Esophagus squamous epithelium (tissue), 5 donors: Measurements from ENCODE around the gene PIAS4. TPM values are rescaled to one million over a fixed set of nuclear protein-coding genes. Genes with fewer than 3 reads are reported as not detected.

Experiments used
- DNase-seq: peaks from one replicate; lab custom pipeline; 2025; lab: John Stamatoyannopoulos, UW
- H3K27ac ChIP-seq, 4 donors: fragments of 200-600 bp; sonication (generic); one replicate each; pipeline ENCODE4 v1.5.1; 2016 to 2019; ENCODE audit warnings: mild to moderate bottlenecking in 1 of 4
- H3K27me3 ChIP-seq, 4 donors: fragments of 200-600 bp; sonication (generic); 1 replicate in 3 of 4; 2 replicates in 1 of 4; pipeline versions ENCODE4 v1.5.1 to v1.6.0; 2017 to 2021; ENCODE audit warnings: antibody characterized with exemption in 1 of 4
- H3K36me3 ChIP-seq, 3 donors: fragments of 200-600 bp; sonication (generic); one replicate each; pipeline ENCODE4 v1.5.1; 2016 to 2019
- H3K4me1 ChIP-seq, 3 donors: fragments of 200-600 bp; sonication (generic); one replicate each; pipeline ENCODE4 v1.5.1; 2017 to 2019
- H3K4me3 ChIP-seq, 4 donors: fragments of 200-600 bp; sonication (generic); 1 replicate in 3 of 4; 2 replicates in 1 of 4; pipeline ENCODE4 v1.5.1; 2016 to 2019; ENCODE audit warnings: mild to moderate bottlenecking in 2 of 4, moderate library complexity in 1 of 4
- H3K9me3 ChIP-seq, 3 donors: fragments of 200-600 bp; sonication (generic); one replicate each; pipeline ENCODE4 v1.5.1; 2016 to 2019
- CTCF ChIP-seq, 6 experiments: fragments of 450-650 bp in 4 of 6; fragments of 200-600 bp in 2 of 6; sonication (generic) in 2 of 6; IDR thresholded peaks; one replicate each; pipeline ENCODE4 v1.5.1; 2016 to 2019; ENCODE audit warnings: antibody characterized with exemption in 6 of 6, mild to moderate bottlenecking in 4 of 6, moderate library complexity in 4 of 6
- POLR2A ChIP-seq, 4 donors: fragments of 450-650 bp; IDR thresholded peaks; one replicate each; pipeline ENCODE4 v1.6.1; 2017; ENCODE audit warnings: antibody characterized with exemption in 4 of 4, mild to moderate bottlenecking in 4 of 4, moderate library complexity in 3 of 4
- WGBS, 2 donors: methylation state at CpG; one replicate each; pipeline ENCODE4 v1.1.5; 2018; 5-methylcytosine and 5-hydroxymethylcytosine counted together
- intact Hi-C: fragments of 100-400 bp; cut with DNase I; formaldehyde crosslinking; loops from one replicate; pipeline ENCODE4 v1.15.0; 2022
- total RNA-seq, 4 donors: library from RNA; depleted of rRNA; stranded (reverse); fragments of >200 nt; gene quantifications; one replicate each; pipeline ENCODE4 v1.1.0, GENCODE V29; 2016
- donor health status: DM: yes; HTN: yes; CAD: no.

PIAS4 gene
- total RNA-seq, 4 donors from 2014 or later, result 11.4 to 15.1 (median 13.0) TPM

GRCh38 chr19:3968556-3969434 is 38.7 kb upstream of the PIAS4 start:
- Histone ChIP-seq H3K36me3 (peaks cover under 1 to 53% (median 17%) of the 10 kb centered on the region in 3 donors), H3K9me3 (no peaks in the 10 kb centered on the region), H3K4me1 (peaks cover 16 to 61% (median 45%) of the 10 kb centered on the region in 3 donors), H3K4me3 (peak overlapping the region in 3 of 4 donors; percentile 88 to 100 (median 98)), H3K27me3 (no peaks in the 10 kb centered on the region), H3K27ac (peak overlapping the region; percentile 96 to 99 (median 98))
- TF ChIP-seq POLR2A (IDR thresholded peaks at IDR 0.05) (peak in 1 of 4 donors; percentile 39), CTCF (IDR thresholded peaks at IDR 0.05) (no peak)
- intact Hi-C loops, result no loop called here
- 21 to 26% methylated on average over 8 to 9 of the region's 9 CpGs for WGBS, 2 donors
- no peak for DNase-seq

GRCh38 chr19:3969435-3970312 is 37.9 kb upstream of the PIAS4 start:
- H3K27ac ChIP-seq, result peak overlapping the region; percentile 96 to 99 (median 98)
- no peak for DNase-seq
- TF ChIP-seq CTCF (IDR thresholded peaks at IDR 0.05) (peak in 1 of 6 experiments; percentile 22), POLR2A (IDR thresholded peaks at IDR 0.05) (peak in 2 of 4 donors; percentile 15 to 50)
- peak overlapping the region; percentile 88 to 100 (median 93) for H3K4me3 ChIP-seq
- no peaks in the 10 kb centered on the region for H3K27me3 ChIP-seq
- no peaks in the 10 kb centered on the region for H3K9me3 ChIP-seq
- 10 to 22% methylated on average over 16 to 21 of the region's 23 CpGs for WGBS, 2 donors
- peaks cover 16 to 61% (median 45%) of the 10 kb centered on the region in 3 donors for H3K4me1 ChIP-seq
- intact Hi-C loops, result no loop called here
- H3K36me3 ChIP-seq, result peaks cover 0 to 45% (median 10%) of the 10 kb centered on the region in 3 donors

GRCh38 chr19:3970313-3970807 is 37.2 kb upstream of the PIAS4 start:
- 0 to 2% methylated on average over 16 to 19 of the region's 22 CpGs for WGBS, 2 donors

More at GRCh38 chr19:3970313-3970807, 37.2 kb upstream of the PIAS4 start:
- Histone ChIP-seq H3K4me1 (peaks cover 16 to 61% (median 45%) of the 10 kb centered on the region in 3 donors), H3K27ac (peak overlapping the region; percentile 96 to 99 (median 98)), H3K4me3 (peak overlapping the region; percentile 88 to 100 (median 93)), H3K36me3 (peaks cover 0 to 43% (median 12%) of the 10 kb centered on the region in 3 donors), H3K27me3 (no peaks in the 10 kb centered on the region), H3K9me3 (no peaks in the 10 kb centered on the region)
- intact Hi-C loops, result no loop called here
- no peak for DNase-seq
- TF ChIP-seq CTCF (IDR thresholded peaks at IDR 0.05) (no peak), POLR2A (IDR thresholded peaks at IDR 0.05) (no peak)
